Sciatic nerve (tissue), 2 donors: Measurements from ENCODE around the gene NCS1. TPM values are rescaled to one million over a fixed set of nuclear protein-coding genes. Genes with fewer than 3 reads are reported as not detected.

Source experiments
- ATAC-seq: fragments of 200-7000 bp; cut with Tn5 transposase; one replicate; pipeline ENCODE4 v1.9.1; 2020; ENCODE audit warnings: mild to moderate bottlenecking, moderate library complexity
- DNase-seq: peaks from one replicate; pipeline ENCODE4 v3.0.0-alpha.2; 2020; ENCODE audit warnings: low spot score
- intact Hi-C: fragments of 100-400 bp; cut with DNase I; formaldehyde crosslinking; loops from one replicate; pipeline ENCODE4 v1.14.2; 2022
- total RNA-seq: library from RNA; stranded (reverse); fragmentation: NEBNext Ultra II Directional; extraction: Animal tissue kit (Norgen Biotek cat#: 25700); gene quantifications from one replicate; pipeline ENCODE4 v1.2.1, GENCODE V29; 2021
- donor health status: DM: no; HTN: no; CAD: no.
- donor health status: DM: no; HTN: no; CAD: no.

Gene NCS1
- total RNA-seq, 1 donor from 2014 or later: 11.7 TPM

DNA sequence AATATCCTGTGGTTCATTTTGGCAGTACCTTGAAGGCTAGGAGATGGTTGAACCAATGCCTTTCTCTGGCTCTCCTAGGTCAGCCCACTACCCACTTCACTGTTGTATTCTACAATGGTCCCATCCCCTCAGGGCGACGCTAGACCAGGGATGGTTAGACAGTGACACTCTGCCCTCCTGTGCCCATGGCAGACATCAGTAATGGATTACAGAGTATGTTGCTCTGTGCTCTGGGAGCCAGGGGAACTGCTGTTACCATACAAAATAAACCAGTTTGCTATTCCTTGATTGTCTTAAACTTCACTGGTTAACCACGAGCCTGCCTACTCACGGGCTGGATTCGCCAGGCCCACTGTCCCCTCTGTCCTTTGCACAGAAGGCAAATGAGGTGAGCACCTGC lies 33.7 kb downstream of the NCS1 start:
- no peak for ATAC-seq
- no peak for DNase-seq
- intact Hi-C loops: no loop called here

DNA sequence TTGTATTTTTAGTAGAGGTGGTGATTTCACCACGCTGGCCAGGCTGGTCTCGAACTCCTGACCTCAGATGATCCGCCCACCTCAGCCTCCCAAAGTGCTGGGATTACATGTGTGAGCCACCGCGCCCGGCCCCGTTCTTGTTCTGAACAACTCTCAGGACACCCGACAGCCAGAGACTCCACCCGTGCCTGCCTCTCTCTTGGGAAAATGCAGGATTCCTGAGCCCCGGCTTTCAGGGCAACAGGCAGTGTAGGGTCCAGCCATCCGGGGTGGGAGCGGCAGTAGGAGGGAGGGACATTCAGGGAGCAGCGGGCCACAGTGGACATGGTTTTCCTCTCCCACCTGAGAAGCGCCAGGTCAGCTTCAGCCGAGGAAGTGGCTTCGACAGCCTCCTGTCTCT lies 34.4 kb downstream of the NCS1 start:
- intact Hi-C loops: no loop called here
- DNase-seq (no peak), ATAC-seq (no peak)

DNA sequence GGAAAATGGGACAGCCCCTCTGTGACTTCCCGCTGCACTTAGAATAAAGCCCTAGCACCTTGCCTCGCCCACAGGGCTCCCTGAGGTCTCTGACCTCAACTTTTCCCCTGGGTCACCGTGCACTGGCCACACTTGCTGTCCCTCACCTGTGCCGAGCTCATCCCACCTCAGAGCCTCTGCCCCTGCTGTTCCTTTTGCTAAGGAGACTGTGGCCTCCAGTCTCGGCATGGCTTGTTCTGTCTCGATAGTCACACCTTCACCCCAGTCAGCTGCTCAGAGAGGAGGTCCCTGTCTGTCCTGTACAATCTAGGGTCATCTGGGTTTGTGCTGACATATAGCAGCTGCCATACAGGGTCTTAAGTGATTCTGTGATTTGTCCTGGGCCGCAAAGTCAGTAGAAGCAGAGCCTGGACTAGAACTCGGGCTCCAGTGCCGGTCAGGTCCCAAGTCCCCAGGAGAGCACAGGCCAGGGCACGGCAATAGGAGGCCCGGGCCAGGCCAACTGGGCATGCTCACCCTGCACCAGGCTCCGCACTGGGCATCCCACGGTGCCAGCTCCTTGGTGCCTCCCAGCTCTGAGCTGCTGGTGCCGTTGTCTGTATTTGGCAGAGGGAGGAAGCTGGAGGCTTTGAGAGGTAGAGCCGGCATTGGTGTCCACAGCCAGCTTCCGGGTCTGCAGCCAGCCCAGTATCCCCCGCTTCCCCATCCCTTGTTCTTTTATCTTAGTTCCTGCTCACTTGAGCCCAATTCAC lies 35.2 kb downstream of the NCS1 start:
- ATAC-seq: no peak
- intact Hi-C loops: no loop called here
- DNase-seq: no peak

DNA sequence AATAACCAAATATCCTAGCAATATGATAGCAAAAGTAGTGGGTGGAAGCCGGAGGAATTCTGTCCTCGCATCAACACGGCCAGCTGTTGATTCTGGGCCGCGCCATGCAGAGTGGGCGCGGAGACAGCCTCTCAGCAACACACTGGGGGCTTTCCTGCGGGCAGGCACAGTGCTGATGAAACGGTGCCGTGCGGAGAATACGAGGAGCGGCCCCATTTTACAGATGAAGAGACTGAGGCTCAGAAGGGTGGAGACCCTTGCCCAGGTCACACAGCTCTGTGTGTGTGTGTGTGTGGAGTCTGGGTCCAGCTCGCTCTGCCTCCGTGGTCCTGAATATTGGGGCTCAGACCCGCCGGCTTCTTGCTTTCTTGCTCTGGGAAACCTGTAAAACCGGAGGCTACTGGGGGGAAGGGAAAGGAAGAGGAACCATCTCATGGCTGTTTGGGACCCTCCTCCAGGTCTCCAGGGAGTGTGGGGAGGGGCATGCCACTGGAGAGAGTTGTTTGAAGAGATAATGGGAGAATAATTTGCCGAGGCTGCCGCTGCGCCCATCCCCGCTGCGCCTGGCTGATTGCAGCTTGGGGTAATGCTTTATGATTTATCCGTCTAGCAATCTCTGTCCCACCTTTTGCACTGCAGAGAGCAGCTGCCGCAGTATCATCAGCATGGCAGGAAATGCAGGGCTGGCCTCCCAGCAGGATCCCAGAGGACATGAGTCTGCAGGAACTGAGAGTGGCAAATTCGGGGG lies 36.6 kb downstream of the NCS1 start:
- DNase-seq (no peak), ATAC-seq (no peak)
- intact Hi-C loops: no loop called here

DNA sequence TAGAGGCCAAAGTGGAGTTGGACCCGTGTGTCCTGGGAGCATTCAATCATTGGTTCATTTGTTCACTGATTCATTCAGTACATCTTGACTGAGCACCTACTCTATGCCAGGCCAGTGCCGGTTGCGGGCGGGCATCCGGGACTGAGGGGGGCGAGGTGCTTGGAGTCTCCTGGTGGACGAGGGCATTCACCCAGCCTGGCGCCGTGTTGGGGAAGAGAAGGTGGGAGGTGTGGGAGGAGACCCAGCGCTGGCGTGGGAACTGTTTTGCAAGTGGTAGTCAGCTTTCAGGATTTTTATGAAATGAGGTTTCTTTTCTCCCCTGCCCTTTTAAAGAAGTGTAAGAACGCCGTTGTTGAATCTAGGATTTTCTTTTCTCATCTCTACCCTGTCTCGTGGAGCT lies 37.2 kb downstream of the NCS1 start:
- no peak for ATAC-seq

DNA sequence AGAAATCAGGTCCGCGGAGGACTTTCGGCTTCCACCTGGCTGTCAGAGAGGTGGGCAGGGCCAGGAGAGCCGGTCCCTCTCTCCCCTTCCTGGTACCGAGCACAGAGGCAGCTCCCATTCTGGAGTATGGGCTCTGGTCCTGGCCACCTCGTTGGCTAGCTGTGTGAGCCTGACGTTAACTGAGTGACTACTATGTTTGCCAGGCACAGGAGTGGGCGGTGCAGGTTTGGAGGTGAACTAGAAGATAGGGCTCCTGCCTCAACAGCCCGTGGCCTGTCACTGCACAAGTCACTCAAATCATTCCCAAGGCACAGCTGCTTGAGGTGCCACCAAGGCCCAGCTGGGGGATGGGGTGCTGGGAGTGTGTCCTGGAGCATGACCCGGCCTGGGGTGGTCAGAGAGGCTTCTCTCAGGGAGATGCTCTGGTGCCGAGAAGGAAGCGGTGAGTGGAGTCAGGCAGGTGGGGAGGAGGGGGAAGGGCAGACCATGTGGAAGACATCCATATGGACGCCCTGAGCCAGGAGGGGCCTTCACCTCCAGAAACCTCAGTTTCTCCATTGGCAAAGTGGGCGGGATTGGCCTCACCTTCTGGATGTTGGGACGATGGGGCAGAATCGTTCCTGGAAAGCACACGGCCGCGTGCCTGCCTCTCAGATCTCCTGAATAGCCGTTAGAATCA lies 39.5 kb downstream of the NCS1 start:
- no peak for DNase-seq
- no peak for ATAC-seq
- intact Hi-C loops: loop anchor here (5.0 kb wide), 1 partner anchor 1141 kb away; no protein-coding TSS in a partner anchor

More for the DNA sequence above, 37.2 kb downstream of the NCS1 start:
- intact Hi-C loops: no loop called here
- no peak for DNase-seq

DNA sequence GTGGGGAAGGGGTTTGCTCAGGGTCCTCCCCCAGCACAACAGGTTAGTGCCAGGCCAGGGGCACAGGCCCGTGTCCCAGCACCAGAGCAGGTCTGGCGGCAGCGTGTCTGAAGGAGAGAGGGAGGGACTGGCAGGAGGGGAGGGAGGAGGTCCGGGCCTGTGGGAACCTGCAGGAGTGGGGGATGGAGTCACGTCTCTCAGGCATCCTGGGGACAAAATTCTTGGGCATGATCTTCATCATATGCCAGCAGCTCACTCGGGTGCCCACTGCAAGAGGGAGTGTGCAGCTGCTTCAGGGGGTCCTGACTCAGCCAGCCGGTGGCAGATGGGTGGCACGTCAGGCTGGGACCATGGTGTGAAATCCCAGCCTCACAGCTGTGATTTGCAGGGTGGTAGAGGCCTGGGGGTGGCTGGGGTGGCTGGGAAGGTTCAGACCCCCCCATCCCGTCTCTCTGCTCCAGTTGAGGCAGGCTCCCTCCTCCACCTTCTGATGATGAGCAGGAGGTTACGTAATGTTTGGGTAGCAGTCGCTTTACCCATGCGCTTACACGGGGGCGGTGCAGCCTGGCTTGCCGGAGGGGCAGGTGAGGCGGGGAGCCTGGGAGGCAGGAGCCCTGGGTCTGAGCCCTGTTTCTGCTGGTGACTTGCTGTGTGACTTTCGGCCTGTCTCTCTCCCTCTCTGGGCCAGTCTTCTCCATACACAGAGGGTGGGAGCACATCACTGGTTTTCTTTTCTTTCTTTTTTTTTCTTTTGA lies 40.5 kb downstream of the NCS1 start:
- ATAC-seq (no peak), DNase-seq (no peak)
- intact Hi-C loops: loop anchor here (5.0 kb wide), 1 partner anchor 1140 kb away; no protein-coding TSS in a partner anchor

DNA sequence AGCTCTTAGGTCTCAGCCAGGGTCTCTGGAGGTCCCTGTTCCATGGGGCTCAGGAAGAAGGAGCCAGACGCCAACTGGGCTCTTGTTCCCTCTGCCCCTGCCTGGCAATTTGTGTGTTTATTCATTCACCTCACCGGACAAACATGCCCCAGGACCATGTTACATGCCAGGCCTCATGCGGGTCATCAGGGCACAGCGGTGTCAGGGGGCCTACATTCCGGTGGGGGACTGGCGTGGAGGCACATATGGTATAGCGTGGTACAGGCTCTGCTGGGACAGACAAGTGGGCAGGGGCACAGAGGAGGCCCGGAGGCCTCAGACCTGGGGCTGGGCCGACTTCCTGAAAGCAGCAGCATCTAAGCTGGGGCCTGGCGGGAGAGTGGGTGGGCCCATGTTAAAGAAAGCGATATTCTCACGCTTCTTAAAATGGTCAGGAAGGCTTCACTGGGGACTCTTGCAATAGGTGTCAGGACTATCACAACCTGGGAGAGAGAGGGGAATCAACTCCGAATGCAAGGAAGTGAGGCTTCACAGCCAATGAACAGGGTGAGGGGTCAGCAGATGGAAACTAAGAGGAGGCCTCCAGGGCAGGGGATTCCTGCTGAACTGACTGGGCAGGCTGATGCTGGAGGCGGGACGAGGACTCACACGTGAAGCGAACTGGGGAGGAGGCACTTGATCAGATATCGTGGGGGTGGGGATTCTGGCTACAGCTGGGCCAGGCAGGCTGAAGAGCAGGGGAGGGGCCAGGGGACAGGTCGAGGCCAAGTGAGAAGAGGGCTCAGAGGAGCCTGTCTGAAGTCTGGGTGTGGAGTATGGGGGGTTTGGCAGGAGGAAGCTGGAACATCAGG lies 41.9 kb downstream of the NCS1 start:
- no peak for DNase-seq
- intact Hi-C loops: loop anchor here (5.0 kb wide), 1 partner anchor 1138 kb away; no protein-coding TSS in a partner anchor
- no peak for ATAC-seq

DNA sequence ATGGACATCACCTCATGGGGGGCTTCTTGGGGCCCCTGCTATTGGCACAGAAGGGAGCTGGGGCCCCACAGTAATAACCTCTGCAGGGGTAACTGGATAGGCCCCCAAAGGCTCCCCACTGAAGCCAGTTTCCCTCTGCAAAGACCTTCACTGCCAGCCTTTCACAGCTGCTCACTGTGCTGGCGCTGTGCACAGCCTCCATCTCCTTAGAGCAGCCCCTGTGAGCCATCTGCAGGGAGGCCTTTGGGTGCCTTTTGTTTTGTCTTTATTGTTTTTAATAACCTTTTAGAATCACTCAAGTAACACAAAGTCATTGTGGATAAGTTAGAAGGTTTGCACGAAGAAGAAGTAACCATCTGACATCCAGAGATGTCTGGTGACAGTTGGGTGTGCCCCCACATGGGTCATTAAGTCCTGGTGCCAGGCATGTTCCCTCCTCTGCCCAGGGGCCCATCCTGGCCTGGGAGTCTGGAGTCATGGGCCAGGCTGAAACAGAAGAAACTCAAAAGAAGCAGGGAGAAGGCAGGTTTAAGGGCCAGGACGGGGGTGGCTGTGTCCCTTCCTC lies 42.7 kb downstream of the NCS1 start:
- no peak for ATAC-seq
- DNase-seq: no peak
- intact Hi-C loops: loop anchor here (5.0 kb wide), 1 partner anchor 1137 kb away; no protein-coding TSS in a partner anchor

DNA sequence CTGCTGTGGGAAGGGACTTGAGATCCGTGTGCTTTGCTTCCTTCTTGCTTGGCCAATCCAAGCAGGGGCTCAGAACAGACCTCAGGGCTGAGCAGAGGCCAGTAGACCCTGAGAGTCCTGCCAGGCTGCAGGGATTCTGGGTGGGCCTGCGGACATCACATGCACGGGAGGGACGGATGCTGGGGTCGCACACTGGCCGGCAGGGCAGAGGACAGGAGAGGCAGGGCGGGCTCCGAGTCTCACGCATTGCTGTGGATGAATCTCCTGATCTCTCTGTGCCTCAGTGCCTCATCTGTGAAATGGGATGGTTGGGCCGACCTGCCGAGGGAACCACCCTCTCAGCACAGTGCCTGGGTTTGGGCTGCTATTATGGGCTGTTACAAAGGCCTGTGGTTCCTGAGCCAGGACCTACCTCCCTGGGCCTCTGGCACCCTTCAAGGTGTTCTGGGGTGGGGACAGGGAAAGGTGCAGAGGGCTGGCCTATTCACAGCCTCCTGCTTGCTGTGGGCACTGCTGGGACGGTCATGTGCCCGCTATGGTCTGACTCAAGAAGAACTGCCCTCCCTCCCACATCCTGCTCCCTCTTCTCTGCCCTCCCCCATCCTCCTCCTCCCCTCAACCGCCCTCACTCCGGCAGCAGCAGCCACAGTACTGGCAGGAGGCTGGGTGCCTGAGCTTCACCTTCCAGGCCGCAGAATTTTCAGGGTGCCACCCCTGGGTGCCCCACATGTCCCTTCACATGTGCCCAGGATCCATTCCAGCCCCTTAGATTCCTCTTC lies 43.3 kb downstream of the NCS1 start:
- ATAC-seq (no peak), DNase-seq (no peak)
- intact Hi-C loops: no loop called here

DNA sequence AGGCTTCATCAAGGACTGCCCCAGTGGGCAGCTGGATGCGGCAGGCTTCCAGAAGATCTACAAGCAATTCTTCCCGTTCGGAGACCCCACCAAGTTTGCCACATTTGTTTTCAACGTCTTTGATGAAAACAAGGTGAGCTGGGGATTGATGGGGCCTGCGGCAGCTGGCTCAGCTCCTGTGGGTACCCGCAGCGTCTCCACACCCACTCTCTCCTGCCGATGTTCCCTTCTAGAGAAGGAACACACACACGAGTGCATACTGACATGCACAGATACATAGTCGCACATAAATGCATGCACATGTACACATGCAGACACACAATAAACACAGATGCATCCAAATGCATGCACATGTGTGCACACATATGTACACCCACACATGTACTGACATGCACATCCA lies 45.6 kb downstream of the NCS1 start:
- no peak for ATAC-seq
- intact Hi-C loops: no loop called here

DNA sequence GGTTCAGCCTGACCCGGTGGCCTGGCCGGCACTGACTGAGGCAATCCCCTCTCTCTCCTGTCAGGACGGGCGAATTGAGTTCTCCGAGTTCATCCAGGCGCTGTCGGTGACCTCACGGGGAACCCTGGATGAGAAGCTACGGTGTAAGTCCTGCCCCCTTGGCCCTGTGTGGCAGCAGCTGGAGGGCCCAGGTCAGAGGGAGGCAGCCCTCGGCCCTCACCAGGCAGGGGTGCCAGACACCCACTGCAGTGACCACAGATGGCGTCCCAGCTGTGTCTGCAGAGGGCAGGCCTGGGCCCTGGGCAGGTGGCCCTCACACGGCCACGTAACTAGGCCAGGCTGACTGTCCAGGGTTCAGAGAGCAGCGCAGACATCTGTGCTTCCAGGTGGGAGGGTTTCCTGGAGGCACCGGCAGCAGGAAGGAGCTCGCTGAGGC lies 47.5 kb downstream of the NCS1 start:
- no peak for DNase-seq
- peak; percentile 47 for ATAC-seq
- intact Hi-C loops: no loop called here

More for the DNA sequence above, 45.6 kb downstream of the NCS1 start:
- DNase-seq: no peak

DNA sequence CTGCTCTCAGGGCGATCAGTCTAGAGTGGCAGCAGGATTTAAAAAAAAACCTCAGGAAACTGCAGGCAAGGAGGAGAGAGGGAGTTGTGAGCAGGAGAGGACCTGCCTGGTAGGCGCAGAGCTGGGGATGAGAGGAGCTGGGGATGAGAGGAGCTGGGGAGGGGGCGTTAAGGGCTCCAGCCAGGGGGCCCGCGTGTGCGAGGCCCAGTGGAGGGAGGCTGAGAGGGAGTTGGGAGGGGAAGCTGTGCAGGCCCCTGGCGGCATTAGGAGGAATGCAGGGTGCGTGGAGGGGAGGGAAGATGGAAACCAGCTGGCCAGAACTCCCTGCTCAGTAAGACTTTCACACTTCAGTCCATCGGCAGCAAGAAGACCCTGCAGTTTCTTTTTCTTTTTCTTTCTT lies 48.1 kb downstream of the NCS1 start:
- DNase-seq (no peak), ATAC-seq (peak; percentile 80)
- intact Hi-C loops: no loop called here

DNA sequence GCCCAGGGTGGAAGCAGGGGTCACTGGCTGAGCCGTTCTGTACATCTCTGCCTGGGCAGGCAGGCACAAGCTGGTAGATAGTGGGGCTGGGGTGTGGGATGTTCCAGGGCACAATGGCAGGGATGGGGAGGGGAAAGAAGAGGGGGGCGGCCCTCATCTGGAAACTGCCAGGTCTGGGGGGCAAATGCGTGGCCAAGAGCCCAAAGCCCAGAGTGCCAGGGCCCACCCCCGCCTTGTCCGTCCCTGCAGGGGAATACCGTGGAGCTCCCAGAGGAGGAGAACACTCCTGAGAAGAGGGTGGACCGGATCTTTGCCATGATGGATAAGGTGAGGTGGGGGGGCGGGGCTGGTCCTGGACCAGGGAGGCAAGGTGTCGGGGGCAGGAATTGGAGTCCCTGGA lies 50.6 kb downstream of the NCS1 start:
- ATAC-seq (no peak), DNase-seq (no peak)
- intact Hi-C loops: no loop called here

DNA sequence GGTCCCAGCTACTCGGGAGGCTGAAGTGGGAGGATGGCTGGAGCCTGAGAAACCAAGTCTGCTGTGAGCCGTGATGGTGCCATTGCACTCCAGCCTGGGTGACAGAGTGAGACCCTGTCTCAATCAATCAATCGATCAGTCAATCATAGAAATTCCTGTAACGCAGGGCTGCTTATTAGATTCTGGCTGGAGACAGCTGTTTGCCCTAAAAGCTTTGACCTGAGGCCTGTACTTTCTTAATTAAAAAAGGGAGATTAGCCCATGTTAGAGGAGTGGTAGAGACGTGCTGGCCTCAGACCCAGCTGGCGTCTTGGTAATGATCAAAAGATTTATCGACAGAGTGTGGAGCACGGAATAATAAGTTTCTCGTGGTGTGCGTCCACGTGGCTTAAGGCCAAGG lies 52.9 kb downstream of the NCS1 start:
- ATAC-seq: no peak
- intact Hi-C loops: no loop called here
- no peak for DNase-seq

DNA sequence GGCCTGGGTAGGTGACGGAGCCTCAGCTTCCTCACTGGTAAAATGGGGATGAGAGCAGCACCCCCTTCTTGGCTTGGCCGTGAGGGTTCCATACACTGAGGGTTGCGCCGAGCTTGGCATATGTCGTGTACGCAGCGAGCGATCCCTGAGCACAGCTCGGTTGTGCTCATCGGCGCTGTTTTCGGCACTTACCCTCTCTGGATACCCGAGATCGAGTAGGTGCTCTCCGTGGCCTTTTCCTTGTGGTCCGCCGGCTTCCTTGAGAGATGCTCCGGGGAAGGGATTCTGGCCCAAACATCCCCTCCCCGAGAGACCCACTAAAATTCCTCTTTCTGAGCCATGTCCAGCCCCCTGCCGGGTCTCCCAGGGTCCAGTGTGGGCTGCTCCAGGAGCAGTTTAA lies 53.4 kb downstream of the NCS1 start:
- ATAC-seq (no peak), DNase-seq (no peak)
- intact Hi-C loops: no loop called here

DNA sequence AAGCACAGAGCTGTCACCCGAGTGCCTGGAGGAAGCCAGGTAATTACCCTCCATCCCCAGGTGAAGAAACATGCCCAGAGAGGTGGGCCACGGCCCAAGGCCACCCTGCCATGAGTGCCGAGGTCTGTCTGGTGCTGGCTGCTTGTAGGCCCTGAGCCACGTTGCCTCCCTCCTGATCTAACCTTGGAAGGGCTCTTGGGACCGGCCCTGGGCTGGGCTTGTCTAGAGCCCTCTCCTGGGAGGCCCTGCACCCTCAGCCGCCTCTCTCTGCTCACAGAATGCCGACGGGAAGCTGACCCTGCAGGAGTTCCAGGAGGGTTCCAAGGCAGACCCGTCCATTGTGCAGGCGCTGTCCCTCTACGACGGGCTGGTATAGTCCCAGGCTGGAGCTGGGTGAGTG lies 53.9 kb downstream of the NCS1 start:
- intact Hi-C loops: no loop called here
- no peak for DNase-seq
- ATAC-seq: no peak
